HEK293 (cell line): ENCODE measurements around the gene ZKSCAN8.

Source experiments
- CTCF ChIA-PET: fragments of 350-600 bp; formaldehyde crosslinking; extraction: SDS; loops from one replicate; lab custom pipeline; 2021; ENCODE audit warnings: antibody characterized with exemption; lab: Yijun Ruan, JAX
- POLR2A ChIA-PET: fragments of 300-600 bp; formaldehyde crosslinking; extraction: SDS; loops from one replicate; lab custom pipeline; 2020; ENCODE audit warnings: antibody characterized with exemption, inconsistent platforms; lab: Yijun Ruan, JAX
- H3K27ac ChIP-seq: fragments of 200-500 bp; sonication (Bioruptor generic); 2 replicates; pipeline ENCODE4 v1.5.1; 2014; ENCODE audit warnings: low read depth, low read length, control low read depth, inconsistent platforms; ENCODE audit errors: extremely low read depth
- H3K36me3 ChIP-seq, 2 experiments: fragments of 200-500 bp in 1 of 2; sonication (Bioruptor generic) in 1 of 2; 1 replicate in 1 of 2; 2 replicates in 1 of 2; pipeline ENCODE4 v1.5.1; 2014 to 2017; ENCODE audit warnings: inconsistent platforms in 2 of 2, low read length in 2 of 2; ENCODE audit not compliant: control insufficient read depth in 2 of 2, insufficient read depth in 1 of 2
- H3K4me1 ChIP-seq: fragments of 200-500 bp; sonication (Bioruptor generic); 2 replicates; pipeline ENCODE4 v1.5.1; 2014; ENCODE audit warnings: mild to moderate bottlenecking, low read length, inconsistent platforms; ENCODE audit not compliant: control insufficient read depth, insufficient read depth
- H3K4me3 ChIP-seq: 2 replicates; pipeline ENCODE4 v1.5.1; 2011; ENCODE audit warnings: low read depth, mild to moderate bottlenecking, control low read depth, low read length, moderate library complexity
- H3K9me3 ChIP-seq: fragments of 200-500 bp; sonication (Bioruptor generic); 2 replicates; pipeline ENCODE4 v1.5.1; 2014; ENCODE audit warnings: low read depth, low read length, inconsistent platforms; ENCODE audit not compliant: control insufficient read depth, insufficient read depth
- BCL6B ChIP-seq: fragments of 450-650 bp; formaldehyde crosslinking; IDR thresholded peaks from 2 replicates; pipeline ENCODE4 v1.5.1; 2017; ENCODE audit warnings: missing biosample characterization, missing genetic modification characterization
- PATZ1 ChIP-seq: fragments of 450-650 bp; formaldehyde crosslinking; IDR thresholded peaks from 2 replicates; pipeline ENCODE4 v1.5.1; 2016; ENCODE audit warnings: missing biosample characterization, missing genetic modification characterization
- SETDB1 ChIP-seq: IDR thresholded peaks from one replicate; pipeline ENCODE4 v1.6.1; 2017; ENCODE audit warnings: mild to moderate bottlenecking, low read length, moderate library complexity, mixed read lengths; ENCODE audit not compliant: insufficient read length
- ZBTB26 ChIP-seq: fragments of 450-650 bp; formaldehyde crosslinking; optimal IDR thresholded peaks from 2 replicates; pipeline ENCODE3; 2016; ENCODE audit warnings: missing biosample characterization, mild to moderate bottlenecking, missing genetic modification characterization
- ZBTB8A ChIP-seq: fragments of 450-650 bp; formaldehyde crosslinking; IDR thresholded peaks from 2 replicates; pipeline ENCODE4 v1.5.1; 2016; ENCODE audit warnings: missing biosample characterization, missing genetic modification characterization
- ZNF292 ChIP-seq: fragments of 450-650 bp; formaldehyde crosslinking; IDR thresholded peaks from 2 replicates; pipeline ENCODE4 v1.5.1; 2016; ENCODE audit warnings: low read depth, missing biosample characterization, missing genetic modification characterization, borderline replicate concordance
- ZNF391 ChIP-seq: fragments of 450-650 bp; formaldehyde crosslinking; IDR thresholded peaks from 2 replicates; pipeline ENCODE4 v1.5.1; 2016; ENCODE audit warnings: low read depth, missing biosample characterization, missing genetic modification characterization, borderline replicate concordance
- ZNF48 ChIP-seq: fragments of 450-650 bp; formaldehyde crosslinking; IDR thresholded peaks from 2 replicates; pipeline ENCODE4 v1.5.1; 2016; ENCODE audit warnings: missing biosample characterization, missing genetic modification characterization
- ZNF510 ChIP-seq: fragments of 450-650 bp; formaldehyde crosslinking; IDR thresholded peaks from 2 replicates; pipeline ENCODE4 v1.5.1; 2018; ENCODE audit warnings: mild to moderate bottlenecking, missing genetic modification characterization, missing biosample characterization; ENCODE audit not compliant: insufficient replicate concordance
- ZNF514 ChIP-seq: fragments of 450-650 bp; formaldehyde crosslinking; IDR thresholded peaks from 2 replicates; pipeline ENCODE4 v1.5.1; 2016; ENCODE audit warnings: missing biosample characterization, missing genetic modification characterization
- ZNF521 ChIP-seq: fragments of 450-650 bp; formaldehyde crosslinking; IDR thresholded peaks from 2 replicates; pipeline ENCODE4 v1.5.1; 2017; ENCODE audit warnings: missing biosample characterization, mild to moderate bottlenecking, missing genetic modification characterization
- ZNF580 ChIP-seq: fragments of 450-650 bp; formaldehyde crosslinking; IDR thresholded peaks from 2 replicates; pipeline ENCODE4 v1.5.1; 2016; ENCODE audit warnings: missing biosample characterization, missing genetic modification characterization
- ZNF654 ChIP-seq: fragments of 450-650 bp; formaldehyde crosslinking; IDR thresholded peaks from 2 replicates; pipeline ENCODE4 v1.5.1; 2016; ENCODE audit warnings: low read depth, missing biosample characterization, missing genetic modification characterization
- ZNF660 ChIP-seq: fragments of 450-650 bp; IDR thresholded peaks from 2 replicates; pipeline ENCODE4 v1.5.1; 2018; ENCODE audit warnings: missing biosample characterization, mild to moderate bottlenecking, missing genetic modification characterization
- ZNF776 ChIP-seq: fragments of 450-650 bp; formaldehyde crosslinking; IDR thresholded peaks from 2 replicates; pipeline ENCODE4 v1.5.0; 2017; ENCODE audit warnings: missing biosample characterization, missing genetic modification characterization, borderline replicate concordance
- ZSCAN5A ChIP-seq: fragments of 450-650 bp; formaldehyde crosslinking; IDR thresholded peaks from 2 replicates; pipeline ENCODE4 v1.5.1; 2016; ENCODE audit warnings: missing biosample characterization, missing genetic modification characterization

ZKSCAN8 gene

GRCh38 chr6:28111964-28112363 lies 29.7 kb upstream of the ZKSCAN8 start:
- no peaks in the 10 kb centered on the region for H3K9me3 ChIP-seq
- no peak for TF ChIP-seq BCL6B (tag by site-specific recombination)
- no peak for TF ChIP-seq ZNF391 (tag by site-specific recombination)
- TF ChIP-seq ZNF580 (tag by site-specific recombination) = no peak
- TF ChIP-seq PATZ1 (tag by site-specific recombination) = no peak
- no peak for TF ChIP-seq ZSCAN5A (tag by site-specific recombination)
- TF ChIP-seq ZNF510 = peak; percentile 91
- TF ChIP-seq, all 188 proteins: peak for 1
- Histone ChIP-seq H3K36me3 (peaks cover 9 to 27% of the 10 kb centered on the region in 2 experiments), H3K4me1 (no peaks in the 10 kb centered on the region), H3K4me3 (no peak overlapping the region), H3K27ac (no peak overlapping the region)
- POLR2A ChIA-PET = interaction anchor here (0.8 kb wide), 1 partner anchor 12 kb away, joined by 4 read pairs; the partner anchor contains the start of gene ZSCAN16
- CTCF ChIA-PET = interaction anchor here (0.5 to 0.7 kb wide), 2 partner anchors 11 to 210 kb away, joined by 3 to 4 read pairs; no protein-coding TSS in a partner anchor

- POLR2A ChIA-PET = interaction anchor here (1.6 to 1.8 kb wide), 2 partner anchors 9 to 11 kb away, joined by 3 to 10 read pairs; partner anchors contain the start of gene ZSCAN16
- no peaks in the 10 kb centered on the region for H3K9me3 ChIP-seq
- CTCF ChIA-PET = interaction anchor here (0.6 to 1.1 kb wide), 3 partner anchors 11 to 938 kb away, joined by 3 to 6 read pairs (median 3); no protein-coding TSS in a partner anchor
- TF ChIP-seq ZNF48 (no peak), SETDB1 (peak; percentile 67)
- H3K4me1 ChIP-seq = no peaks in the 10 kb centered on the region
- H3K36me3 ChIP-seq = peaks cover 27 to 59% of the 10 kb centered on the region in 2 experiments
- H3K27ac ChIP-seq = no peak overlapping the region
- H3K4me3 ChIP-seq = no peak overlapping the region
Measured at GRCh38 chr6:28115799-28116198, 25.9 kb upstream of the ZKSCAN8 start.

GRCh38 chr6:28117386-28118050 lies 24.2 kb upstream of the ZKSCAN8 start:
- Histone ChIP-seq H3K4me1 (no peaks in the 10 kb centered on the region), H3K9me3 (no peaks in the 10 kb centered on the region), H3K36me3 (peaks cover 32 to 67% of the 10 kb centered on the region in 2 experiments), H3K27ac (no peak overlapping the region), H3K4me3 (no peak overlapping the region)
- POLR2A ChIA-PET = no interaction called here
- CTCF ChIA-PET = interaction anchor here (0.7 to 1.7 kb wide), 5 partner anchors 13 to 223 kb away, joined by 3 to 4 read pairs (median 3); no protein-coding TSS in a partner anchor
- TF ChIP-seq ZBTB8A (tag by site-specific recombination) (no peak), ZNF514 (tag by site-specific recombination) (no peak), ZNF292 (tag by site-specific recombination) (no peak), ZNF521 (tag by site-specific recombination) (no peak), ZBTB26 (tag by site-specific recombination) (no peak), ZNF654 (tag by site-specific recombination) (no peak), ZNF776 (tag by site-specific recombination) (no peak), ZNF660 (tag by site-specific recombination) (no peak)
